HL-60/S4 treated with phorbol 12-myristate 13-acetate at 8.2 ng/mL for 4 days and 3 days (cell line): ENCODE results near the gene RNF182.
"Not testable (repeated sequence)": the region's sequence is repeated elsewhere in the genome, so short reads cannot be mapped to it uniquely, and the experiment has no call there.

Experiments
- in situ Hi-C: fragments of 300-500 bp; cut with MboI; formaldehyde crosslinking; loops from 2 replicates; pipeline ENCODE4 v1.15.0; 2022; ENCODE audit warnings: low sequenced_read_pairs

RNF182 gene

GRCh38 chr6:13991393-13991792 is 66.6 kb downstream of the RNF182 start:
- in situ Hi-C loops, result no loop called here

GRCh38 chr6:13992417-13993055 is 67.8 kb downstream of the RNF182 start:
- in situ Hi-C loops, result no loop called here

GRCh38 chr6:13993416-13993815 is 68.7 kb downstream of the RNF182 start:
- in situ Hi-C loops, result no loop called here

DNA sequence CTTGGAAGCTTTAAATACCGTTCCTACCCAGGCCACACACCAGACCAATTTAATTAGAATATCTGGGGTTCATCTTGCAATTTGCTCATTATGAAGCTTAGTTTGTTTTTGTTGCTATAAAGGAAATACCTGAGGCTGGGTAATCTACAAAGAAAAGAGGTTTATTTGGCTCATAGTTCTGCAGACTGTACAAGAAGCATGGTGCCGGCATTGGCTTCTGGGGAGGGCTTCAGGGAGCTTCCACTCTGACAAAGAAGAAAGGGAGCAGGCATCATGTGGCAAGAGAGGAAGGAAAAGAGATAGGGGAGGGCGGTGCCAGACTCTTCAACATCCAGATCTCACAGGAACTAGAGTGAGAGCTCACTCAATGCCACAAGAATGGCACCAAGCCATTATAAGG is 73.6 kb downstream of the RNF182 start:
- in situ Hi-C loops, result no loop called here

- in situ Hi-C loops, result no loop called here
Observed at GRCh38 chr6:14000901-14001300, 76.1 kb downstream of the RNF182 start.

- in situ Hi-C loops, result no loop called here
Observed at GRCh38 chr6:14001329-14002012, 76.7 kb downstream of the RNF182 start.

DNA sequence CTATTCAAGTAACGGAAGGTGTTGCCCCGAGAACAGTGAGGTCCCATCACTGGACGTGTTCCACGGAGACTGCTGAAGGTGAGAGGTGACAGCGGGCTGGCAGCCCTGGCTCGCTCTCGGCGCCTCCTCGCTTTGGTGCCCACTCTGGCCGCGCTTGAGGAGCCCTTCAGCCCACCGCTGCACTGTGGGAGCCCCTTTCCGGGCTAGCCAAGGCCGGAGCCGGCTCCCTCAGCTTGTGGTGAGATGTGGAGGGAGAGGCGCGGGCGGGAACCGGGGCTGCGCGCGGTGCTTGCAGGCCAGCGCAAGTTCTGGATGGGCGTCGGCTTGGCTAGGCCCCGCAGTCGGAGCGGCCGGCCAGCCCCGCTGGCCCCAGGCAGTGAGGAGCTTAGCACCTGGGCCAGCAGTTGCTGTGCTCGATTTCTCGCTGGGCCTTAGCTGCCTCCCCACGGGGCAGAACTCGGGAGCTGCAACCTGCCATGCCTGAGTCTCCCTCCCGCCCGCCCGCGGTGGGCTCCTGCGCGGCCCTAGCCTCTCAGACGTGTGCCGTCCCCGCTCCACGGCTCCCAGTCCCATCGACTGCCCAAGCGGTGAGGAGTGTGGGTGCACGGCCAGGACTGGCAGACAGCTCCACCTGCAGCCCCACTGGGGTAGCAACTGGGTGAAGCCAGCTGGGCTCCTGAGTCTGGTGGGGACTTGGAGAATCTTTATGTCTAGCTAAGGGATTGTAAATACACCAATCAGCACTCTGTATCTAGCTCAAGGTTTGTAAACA is 77.6 kb downstream of the RNF182 start:
- in situ Hi-C loops, result no loop called here

DNA sequence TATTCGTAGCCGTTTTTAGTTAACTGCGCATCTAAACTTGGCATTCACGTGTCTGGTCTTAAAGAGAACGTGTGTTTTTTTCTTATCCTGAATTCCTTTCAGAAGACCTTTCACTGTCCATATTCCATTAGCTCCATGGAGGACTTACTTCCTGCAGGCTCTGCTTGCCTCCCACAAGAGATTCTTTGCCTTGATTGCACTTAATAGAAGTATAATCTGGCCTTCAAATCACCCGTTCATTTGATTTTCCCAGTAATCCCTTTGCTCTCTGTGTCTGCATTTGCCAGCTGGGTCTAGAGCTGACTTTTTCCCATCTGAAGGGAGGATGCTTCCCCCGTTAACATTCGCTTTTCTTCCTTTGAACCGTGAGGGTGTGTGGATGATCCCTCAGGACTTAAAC is 79.5 kb downstream of the RNF182 start:
- in situ Hi-C loops, result no loop called here

DNA sequence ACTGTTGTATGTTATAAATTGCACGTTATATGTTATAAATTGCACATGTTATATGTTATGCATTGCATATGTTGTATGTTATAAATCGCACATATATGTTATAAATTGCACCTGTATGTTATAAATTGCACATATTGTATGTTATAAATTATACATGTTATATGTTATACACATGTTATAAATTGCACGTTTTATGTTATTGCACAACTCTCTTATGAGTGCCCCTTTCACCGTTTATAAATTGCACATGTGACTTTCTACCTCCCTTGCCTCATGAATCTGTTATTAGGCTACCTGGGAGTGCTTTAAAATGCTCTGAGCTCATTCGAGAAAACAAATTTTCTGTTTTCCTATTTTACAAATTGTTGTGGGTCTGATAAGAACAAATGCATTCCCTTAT is 84.1 kb downstream of the RNF182 start:
- in situ Hi-C loops, result no loop called here

GRCh38 chr6:14009431-14009830 is 84.7 kb downstream of the RNF182 start:
- in situ Hi-C loops, result no loop called here

DNA sequence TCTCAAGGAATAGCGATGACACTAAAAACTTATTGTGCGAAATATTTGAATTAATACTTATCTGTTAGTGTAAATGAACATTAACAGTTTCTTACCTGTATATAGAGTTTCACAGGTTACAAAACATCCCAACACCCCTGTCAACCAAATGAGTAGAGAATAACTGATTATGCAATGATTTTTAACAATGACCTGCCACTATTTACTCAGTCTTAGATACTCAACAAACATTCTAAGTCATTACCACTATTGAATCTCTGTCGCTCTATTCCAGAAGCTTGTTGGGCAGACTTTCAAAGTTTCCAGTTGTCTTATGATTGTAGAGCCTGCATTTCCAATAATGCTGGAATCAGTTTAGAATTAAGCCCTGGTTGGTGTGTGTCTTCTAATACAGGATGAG is 85.5 kb downstream of the RNF182 start:
- in situ Hi-C loops, result no loop called here

DNA sequence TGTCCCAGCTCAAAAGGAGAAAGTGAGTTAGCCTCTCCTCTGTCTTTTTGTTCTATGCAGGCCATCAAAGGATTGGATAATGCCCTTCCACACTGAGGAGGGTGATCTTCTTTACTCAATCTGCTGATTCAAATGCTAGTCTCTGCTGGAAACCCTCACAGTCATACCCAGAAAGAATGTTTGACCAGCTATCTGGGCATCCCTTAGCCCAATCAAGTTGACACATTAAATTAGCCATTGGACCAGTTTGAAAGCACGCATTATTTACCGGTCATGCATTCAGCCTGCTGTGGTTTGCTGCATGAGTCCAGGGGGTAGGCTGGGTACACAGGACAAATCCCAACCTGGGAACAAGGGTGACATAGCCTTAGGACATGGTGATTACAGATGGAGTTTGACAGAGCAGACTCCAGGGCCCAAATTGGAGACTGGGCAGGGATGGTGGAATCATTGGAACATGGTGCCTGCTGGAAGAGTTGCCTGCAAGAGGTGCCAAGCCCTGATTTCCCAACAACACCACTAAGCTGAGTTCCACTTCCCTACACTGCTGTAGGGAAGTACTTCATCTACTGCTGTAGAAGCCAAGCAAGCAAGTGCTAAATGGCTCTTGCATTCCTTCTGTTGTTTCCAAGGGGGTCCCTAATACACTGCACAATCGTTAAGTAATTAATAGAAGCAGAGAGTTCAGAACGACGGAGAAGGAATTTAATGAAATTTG is 87.7 kb downstream of the RNF182 start:
- in situ Hi-C loops, result no loop called here

GRCh38 chr6:14015964-14016363 is 91.2 kb downstream of the RNF182 start:
- in situ Hi-C loops, result no loop called here

DNA sequence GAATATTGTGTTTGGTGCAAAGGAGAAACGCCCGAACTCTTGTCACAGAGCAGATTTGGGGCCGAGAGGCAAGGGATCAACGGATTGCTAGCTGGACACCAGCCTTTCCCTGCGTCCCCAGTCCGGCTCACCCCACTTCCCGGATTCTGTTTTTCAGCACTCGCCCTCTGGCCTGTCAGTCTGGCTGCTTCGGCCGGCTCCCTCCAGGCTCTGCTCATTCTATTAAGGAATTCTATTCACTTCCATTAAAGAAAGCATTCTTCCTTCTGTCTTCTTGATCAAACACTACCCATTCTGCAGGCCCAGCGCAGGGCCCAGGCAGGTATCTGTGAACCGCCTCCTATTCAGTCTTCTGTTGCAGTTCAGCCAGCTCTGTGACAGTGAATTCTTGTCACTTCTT is 91.7 kb downstream of the RNF182 start:
- in situ Hi-C loops, result no loop called here

DNA sequence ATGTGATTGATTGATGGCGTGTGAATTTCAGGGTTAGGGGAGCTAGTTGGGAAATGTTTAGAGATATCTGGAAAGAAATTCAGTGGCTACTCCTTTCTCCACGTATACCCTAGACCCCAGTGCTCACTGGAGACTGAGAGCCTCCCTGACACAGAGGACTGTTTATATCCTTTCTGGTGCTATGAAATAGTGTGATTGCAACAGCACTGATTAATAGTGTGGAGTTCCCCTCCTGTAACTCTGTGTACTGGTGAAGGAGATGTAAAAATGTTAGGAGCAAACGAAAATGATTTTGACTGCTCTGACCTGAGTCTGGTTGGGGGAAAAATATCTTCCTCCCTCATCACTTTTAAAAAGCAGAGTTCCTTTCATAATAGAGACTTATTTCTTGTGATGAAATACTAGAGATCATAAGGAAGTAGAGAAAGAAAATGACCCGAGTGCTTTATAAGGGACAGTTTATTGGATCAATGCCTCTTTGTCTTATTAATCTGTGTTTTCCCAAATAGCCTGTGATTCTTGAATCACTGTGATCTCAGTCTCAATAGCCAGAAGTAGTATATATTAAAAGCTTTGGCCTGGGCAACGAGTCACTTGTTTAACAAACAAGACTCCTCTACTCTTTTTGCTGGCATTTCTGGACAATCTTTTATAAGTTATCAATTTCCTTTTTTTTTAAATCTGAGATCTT is 92.3 kb downstream of the RNF182 start:
- in situ Hi-C loops, result no loop called here

DNA sequence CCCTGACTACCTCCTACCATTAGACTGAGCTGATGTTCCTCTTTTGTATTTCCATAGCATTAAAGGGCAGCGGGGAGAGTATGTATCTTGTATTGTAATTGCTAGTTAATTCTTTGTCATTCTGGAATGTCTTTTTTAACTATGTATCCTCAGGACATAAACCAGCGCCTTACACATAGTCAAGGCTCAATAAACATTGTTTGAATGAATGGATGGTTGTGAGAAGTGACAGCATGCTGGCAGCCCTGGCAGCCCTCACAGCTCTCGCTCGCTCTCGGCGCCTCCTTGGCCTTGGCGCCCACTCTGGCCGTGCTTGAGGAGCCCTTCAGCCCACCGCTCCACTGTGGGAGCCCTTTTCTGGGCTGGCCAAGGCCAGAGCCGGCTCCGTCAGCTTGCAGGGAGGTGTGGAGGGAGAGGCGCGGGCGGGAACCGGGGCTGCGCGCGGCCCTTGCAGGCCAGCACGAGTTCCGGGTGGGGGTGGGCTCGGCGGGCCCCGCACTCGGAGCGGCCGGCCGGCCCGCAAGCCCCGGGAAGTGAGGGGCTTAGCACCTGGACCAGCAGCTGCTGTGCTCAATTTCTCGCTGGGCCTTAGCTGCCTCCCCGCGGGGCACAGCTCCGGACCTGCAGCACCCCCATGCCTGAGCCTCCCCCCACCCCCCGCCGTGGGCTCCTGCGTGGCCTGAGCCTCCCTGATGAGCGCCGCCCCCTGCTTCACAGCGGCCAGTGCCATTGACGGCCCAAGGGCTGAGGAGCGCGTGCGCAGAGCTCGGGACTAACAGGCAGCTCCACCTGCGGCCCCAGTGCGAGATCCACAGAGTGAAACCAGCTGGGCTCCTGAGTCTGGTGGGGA is 93.1 kb downstream of the RNF182 start:
- in situ Hi-C loops, result no loop called here

DNA sequence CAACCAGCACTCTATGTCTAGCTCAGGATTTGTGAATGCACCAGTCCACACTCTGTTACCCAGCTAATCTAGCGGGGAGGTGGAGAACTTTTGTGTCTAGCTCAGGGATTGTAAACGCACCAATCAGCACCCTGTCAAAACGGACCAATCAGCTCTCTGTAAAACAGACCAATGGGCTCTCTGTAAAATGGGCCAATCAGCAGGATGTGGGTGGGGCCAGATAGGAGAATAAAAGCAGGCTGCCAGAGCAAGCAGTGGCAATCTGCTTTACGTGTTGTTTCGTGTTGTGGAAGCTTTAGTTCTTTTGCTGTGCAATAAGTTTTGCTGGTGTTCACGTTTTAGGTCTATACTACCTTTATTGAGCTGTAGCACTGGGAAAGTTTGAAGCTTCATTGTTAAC is 93.8 kb downstream of the RNF182 start:
- in situ Hi-C loops, result not testable (repeated sequence)

- in situ Hi-C loops, result no loop called here
Observed at GRCh38 chr6:14020551-14020950, 95.8 kb downstream of the RNF182 start.

DNA sequence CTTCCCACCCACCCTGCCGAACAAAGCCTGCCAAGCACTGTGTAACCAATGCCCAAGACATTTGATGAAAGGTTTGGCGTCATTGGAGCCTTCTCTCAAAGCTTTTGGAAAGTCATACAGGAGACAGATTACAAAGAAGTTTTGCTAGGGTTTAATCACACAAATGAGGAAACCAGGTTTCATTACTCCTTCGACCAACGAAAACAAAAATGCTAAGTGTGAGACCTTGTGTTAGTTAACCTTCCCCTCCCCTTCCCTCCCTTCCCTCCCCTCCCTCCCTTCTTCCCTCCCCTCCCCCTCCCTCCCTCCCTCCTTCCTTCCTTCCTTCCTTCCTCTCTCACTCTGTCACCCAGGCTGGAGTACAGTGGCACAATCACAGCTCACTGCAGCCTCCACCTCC is 96.7 kb downstream of the RNF182 start:
- in situ Hi-C loops, result no loop called here

DNA sequence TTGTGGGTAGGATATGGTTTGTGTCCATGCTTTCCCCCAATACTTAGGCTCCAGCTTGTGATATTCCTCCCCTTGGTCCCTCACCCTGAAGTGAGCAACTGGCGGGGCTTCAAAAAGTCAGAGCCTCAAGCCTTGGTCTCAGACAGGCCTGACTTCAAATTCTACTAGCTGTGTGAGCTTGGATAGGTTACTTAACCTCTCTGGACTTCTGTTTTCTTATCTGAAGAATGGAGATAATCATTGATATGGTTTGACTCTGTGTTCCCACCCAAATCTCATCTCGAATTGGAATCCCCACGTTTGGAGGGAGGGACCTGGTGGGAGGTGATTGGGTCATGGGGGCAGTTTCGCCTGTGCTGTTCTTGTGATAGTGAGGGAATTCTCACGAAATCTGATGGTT is 97.9 kb downstream of the RNF182 start:
- in situ Hi-C loops, result no loop called here
